ENCODE measurements around the gene TK2.

The TK2 gene

DNA sequence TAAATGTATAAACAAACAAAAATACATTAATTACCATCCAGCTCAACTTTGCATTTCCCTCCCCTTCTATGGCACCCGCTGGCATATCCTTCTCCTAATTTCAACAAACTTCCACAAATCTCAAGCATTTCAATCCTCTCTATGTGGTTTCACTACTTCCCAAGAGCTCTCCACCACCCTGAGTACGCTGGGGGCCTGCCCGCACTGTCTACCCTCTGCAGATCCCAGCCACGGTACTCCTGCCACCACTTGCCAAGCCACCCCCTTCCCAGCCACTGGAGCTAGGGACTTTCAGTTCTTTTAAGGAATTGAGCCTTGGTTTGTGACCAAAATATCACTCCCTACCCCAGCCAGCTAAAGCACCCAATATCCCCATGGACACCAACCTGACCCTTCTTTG lies 1.9 kb downstream of the TK2 start:
- in situ Hi-C loops (cut with MboI; ENCODE audit: low sequenced_read_pairs, unreplicated experiment): no loop called here
- no peak for DNase-seq (ENCODE audit: low spot score)
- TF ChIP-seq, protein P1, sequence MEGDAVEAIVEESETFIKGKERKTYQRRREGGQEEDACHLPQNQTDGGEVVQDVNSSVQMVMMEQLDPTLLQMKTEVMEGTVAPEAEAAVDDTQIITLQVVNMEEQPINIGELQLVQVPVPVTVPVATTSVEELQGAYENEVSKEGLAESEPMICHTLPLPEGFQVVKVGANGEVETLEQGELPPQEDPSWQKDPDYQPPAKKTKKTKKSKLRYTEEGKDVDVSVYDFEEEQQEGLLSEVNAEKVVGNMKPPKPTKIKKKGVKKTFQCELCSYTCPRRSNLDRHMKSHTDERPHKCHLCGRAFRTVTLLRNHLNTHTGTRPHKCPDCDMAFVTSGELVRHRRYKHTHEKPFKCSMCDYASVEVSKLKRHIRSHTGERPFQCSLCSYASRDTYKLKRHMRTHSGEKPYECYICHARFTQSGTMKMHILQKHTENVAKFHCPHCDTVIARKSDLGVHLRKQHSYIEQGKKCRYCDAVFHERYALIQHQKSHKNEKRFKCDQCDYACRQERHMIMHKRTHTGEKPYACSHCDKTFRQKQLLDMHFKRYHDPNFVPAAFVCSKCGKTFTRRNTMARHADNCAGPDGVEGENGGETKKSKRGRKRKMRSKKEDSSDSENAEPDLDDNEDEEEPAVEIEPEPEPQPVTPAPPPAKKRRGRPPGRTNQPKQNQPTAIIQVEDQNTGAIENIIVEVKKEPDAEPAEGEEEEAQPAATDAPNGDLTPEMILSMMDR (IDR thresholded peaks at IDR 0.05; ENCODE audit: borderline replicate concordance, control extremely low read depth, extremely low read depth, insufficient read depth, missing control alignments): no peak

DNA sequence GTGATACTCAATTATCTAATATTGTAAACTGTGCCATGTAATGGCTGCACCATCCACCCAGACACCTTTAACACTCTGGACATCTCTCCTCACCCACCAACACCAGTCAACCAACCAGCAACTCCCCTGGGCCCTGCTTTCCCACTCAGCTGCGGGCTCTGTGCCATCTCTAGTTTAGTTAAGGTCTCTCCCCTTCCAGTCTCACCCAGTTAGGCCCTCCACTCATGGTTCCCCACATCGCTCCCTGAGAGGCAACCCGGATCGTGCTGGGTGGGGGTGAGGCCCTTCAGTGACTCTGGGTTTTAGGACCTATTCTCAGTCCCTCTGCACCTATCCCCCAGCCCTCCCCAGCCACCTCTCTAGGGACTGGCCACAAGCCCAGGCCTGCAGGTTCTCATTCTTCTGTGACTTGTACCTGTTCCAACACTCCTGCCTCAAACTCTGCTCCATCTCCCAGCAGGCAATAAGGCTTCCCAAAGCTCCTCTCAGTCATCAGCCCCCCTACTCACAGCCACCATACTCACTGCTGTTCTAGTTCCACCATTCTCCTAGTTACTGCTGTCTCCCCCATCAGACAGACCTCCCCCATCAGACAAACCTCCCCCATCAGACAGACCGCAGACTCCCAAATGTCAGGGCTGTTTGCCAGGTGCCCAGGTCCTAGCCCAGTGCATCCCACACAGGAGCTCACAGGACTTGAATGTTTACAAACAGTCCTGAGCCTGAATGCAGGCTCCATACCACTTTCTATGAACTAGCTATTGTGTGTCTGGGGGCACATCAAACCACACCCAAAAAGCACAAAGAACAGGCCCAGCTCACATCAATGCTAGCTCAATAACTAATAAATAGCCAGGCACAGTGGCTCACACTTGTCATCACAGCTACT lies 2.6 kb downstream of the TK2 start:
- in situ Hi-C loops (cut with MboI; ENCODE audit: low sequenced_read_pairs, unreplicated experiment): no loop called here
- DNase-seq (ENCODE audit: low spot score): no peak
- TF ChIP-seq, protein P1 (IDR thresholded peaks at IDR 0.05; ENCODE audit: borderline replicate concordance, control extremely low read depth, extremely low read depth, insufficient read depth, missing control alignments): no peak

DNA sequence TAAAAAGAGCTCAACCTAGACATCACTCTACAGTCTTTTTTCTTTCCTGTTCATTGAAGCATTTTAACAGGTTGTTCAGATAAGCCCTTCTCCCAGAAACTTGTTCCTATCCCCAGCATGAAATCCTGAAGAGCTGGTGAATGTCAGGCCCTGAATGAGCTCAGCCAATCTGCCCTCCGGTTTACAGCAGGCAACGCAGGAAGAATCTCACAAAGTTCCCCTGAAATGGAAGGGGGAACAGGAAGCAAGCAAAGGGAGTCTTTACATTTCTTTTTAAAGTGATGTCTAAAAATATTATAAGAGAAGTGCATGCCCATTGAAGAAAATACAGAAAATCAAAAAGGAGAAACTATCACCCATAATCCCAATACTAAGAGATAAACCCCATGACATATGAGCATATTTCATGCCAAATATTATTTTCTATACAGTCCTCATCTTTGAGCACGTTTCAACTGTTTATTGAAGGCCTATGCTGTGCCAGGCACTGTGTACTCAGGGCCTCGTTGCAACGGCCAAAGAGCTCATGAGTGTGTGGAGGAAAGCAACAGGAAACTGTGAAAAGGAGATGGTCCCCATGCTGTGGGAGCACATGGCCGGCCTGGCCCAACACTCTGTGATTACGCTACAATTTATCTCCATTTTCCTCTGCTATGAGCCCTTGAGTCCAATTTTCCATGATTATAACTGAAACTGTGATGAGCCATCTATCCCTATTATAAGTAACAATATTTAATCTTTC lies 5.7 kb downstream of the TK2 start:
- TF ChIP-seq, protein P1 (IDR thresholded peaks at IDR 0.05; ENCODE audit: borderline replicate concordance, control extremely low read depth, extremely low read depth, insufficient read depth, missing control alignments): no peak
- DNase-seq (ENCODE audit: low spot score): no peak
- in situ Hi-C loops (cut with MboI; ENCODE audit: low sequenced_read_pairs, unreplicated experiment): no loop called here

DNA sequence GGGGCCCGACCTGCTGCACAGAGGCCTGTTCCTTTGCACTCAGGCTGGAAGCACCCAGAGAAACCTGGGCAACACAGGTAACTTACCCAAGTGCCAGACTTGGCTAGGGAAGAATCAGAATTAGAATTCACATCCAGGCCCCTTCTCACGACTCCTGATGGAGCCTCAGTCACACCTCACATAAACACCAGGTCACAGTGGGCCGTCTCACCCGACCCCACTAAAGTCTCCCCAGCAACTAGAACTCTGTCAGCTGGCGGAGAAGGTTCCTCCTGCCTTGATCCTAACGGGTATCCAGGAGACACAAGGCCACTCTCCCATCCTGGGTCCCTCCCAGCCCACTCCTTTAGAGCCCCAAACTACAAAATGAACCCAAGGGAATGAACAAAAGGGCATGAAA lies 6.4 kb downstream of the TK2 start:
- in situ Hi-C loops (cut with MboI; ENCODE audit: low sequenced_read_pairs, unreplicated experiment): no loop called here
- TF ChIP-seq, protein P1 (IDR thresholded peaks at IDR 0.05; ENCODE audit: borderline replicate concordance, control extremely low read depth, extremely low read depth, insufficient read depth, missing control alignments): no peak
- no peak for DNase-seq (ENCODE audit: low spot score)

DNA sequence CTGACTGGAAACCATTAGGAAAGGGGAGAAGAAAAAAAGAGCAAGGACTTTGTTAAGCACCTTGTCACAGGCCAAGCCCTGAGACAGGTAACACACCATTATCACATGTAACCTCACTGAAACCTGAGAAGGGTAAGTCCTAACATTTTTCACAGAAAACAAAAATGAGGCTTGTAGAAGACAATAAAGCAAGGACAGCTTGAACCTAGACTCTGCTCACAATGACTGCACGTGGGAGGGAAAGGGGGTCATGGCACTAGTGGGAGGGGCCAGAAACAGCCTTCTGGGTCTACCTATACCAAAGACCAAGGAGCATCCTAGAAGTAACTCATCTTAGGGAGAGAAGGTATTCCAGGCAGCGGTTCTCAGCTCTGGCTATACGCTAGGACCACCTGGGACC lies 7.5 kb downstream of the TK2 start:
- in situ Hi-C loops (cut with MboI; ENCODE audit: low sequenced_read_pairs, unreplicated experiment): no loop called here
- DNase-seq (ENCODE audit: low spot score): no peak
- TF ChIP-seq, protein P1 (IDR thresholded peaks at IDR 0.05; ENCODE audit: borderline replicate concordance, control extremely low read depth, extremely low read depth, insufficient read depth, missing control alignments): no peak

DNA sequence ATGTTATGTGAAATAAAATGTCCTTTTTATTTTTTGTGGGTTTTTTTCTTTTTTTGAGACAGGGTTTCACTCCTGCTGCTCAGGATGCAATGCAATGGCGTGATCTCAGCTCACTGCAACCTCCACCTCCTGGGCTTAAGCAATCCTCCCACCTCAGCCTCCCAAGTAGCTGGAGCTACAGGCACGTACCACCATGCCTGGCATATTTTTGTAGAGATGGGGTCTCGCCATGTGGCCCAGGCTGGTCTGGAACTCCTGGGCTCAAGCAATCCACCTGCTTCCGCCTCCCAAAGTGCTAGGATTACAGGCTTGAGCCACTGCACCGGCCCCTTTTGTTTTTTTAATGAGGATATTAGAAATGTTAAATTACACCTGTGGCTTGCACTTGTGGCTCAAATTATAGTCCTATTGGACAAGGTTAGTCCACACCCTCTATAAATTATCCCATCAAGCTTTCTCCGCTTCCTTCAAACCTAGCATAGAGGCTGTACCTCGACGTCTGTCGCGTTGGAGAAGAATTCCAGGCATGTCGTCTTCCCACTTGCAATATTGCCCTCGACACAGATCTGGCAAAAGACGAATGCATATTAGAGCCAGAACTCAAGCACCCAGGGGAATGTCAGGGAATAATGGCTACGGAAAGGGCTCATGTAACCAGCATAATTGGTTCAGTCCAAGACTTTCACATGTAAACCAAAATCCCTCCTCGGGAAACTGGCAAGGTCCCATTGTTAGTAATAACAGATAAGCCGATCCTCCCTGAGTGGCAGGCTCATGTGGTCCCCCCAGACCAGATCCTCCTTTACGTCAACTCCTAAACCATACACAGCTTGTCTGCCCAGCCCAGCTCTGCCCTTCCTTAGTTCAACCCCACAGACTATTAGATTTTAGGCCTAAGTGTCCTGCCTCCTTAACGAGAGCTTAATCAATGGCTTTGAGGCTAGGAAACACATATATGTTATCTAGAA lies 8.2 kb downstream of the TK2 start:
- in situ Hi-C loops (cut with MboI; ENCODE audit: low sequenced_read_pairs, unreplicated experiment): no loop called here
- TF ChIP-seq, protein P1 (IDR thresholded peaks at IDR 0.05; ENCODE audit: borderline replicate concordance, control extremely low read depth, extremely low read depth, insufficient read depth, missing control alignments): no peak
- no peak for DNase-seq (ENCODE audit: low spot score)
